NB4 (cell line): ENCODE results near the gene PBX3.

Experiments
- DNase-seq: peaks from one replicate; pipeline ENCODE4 v3.0.0; 2010; ENCODE audit warnings: low read depth
- H3K4me3 ChIP-seq: one replicate; pipeline ENCODE4 v1.5.1; 2011; ENCODE audit warnings: mild to moderate bottlenecking, low read depth, low read length, moderate library complexity
- MYC ChIP-seq: IDR thresholded peaks from 2 replicates; pipeline ENCODE4 v1.6.1; 2011; ENCODE audit warnings: low read depth, low read length
- POLR2A ChIP-seq: IDR thresholded peaks from 2 replicates; pipeline ENCODE4 v1.6.1; 2011; ENCODE audit warnings: mild to moderate bottlenecking; ENCODE audit not compliant: insufficient read length; ENCODE audit errors: extremely low read depth
- TF ChIP-seq, protein P1 (sequence below): IDR thresholded peaks from 2 replicates; pipeline ENCODE4 v1.6.1; 2011; ENCODE audit warnings: low read depth, low read length
- TF ChIP-seq, protein P2 (sequence below): IDR thresholded peaks from one replicate; pipeline ENCODE4 v1.5.1; 2012; ENCODE audit warnings: low read depth, low read length

Gene PBX3

DNA sequence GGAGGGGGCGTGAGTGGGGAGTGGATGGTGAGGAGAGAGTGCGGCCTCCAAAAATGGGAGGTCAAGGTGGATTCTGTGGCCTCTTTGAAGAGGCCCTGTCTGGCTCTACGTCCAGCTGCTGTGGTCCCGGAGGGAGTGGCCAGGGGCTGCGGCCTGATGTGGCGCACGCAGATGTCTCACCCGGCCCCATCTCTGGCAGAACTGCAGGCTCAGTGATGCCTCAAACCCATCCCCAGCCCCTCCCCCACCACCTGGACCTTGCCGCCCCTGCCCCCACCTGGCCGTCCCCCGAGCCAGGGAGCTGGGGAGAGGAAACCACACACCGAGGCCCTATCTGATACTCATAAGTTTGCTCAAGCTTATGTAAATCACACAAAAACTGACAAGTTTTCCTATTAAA lies 267.6 kb downstream of the PBX3 start:
- TF ChIP-seq, protein P1, sequence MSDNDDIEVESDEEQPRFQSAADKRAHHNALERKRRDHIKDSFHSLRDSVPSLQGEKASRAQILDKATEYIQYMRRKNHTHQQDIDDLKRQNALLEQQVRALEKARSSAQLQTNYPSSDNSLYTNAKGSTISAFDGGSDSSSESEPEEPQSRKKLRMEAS: no peak
- TF ChIP-seq, protein P2, sequence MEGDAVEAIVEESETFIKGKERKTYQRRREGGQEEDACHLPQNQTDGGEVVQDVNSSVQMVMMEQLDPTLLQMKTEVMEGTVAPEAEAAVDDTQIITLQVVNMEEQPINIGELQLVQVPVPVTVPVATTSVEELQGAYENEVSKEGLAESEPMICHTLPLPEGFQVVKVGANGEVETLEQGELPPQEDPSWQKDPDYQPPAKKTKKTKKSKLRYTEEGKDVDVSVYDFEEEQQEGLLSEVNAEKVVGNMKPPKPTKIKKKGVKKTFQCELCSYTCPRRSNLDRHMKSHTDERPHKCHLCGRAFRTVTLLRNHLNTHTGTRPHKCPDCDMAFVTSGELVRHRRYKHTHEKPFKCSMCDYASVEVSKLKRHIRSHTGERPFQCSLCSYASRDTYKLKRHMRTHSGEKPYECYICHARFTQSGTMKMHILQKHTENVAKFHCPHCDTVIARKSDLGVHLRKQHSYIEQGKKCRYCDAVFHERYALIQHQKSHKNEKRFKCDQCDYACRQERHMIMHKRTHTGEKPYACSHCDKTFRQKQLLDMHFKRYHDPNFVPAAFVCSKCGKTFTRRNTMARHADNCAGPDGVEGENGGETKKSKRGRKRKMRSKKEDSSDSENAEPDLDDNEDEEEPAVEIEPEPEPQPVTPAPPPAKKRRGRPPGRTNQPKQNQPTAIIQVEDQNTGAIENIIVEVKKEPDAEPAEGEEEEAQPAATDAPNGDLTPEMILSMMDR: no peak
- TF ChIP-seq MYC (no peak), POLR2A (no peak)
- no peak overlapping the region for H3K4me3 ChIP-seq
- DNase-seq: no peak

DNA sequence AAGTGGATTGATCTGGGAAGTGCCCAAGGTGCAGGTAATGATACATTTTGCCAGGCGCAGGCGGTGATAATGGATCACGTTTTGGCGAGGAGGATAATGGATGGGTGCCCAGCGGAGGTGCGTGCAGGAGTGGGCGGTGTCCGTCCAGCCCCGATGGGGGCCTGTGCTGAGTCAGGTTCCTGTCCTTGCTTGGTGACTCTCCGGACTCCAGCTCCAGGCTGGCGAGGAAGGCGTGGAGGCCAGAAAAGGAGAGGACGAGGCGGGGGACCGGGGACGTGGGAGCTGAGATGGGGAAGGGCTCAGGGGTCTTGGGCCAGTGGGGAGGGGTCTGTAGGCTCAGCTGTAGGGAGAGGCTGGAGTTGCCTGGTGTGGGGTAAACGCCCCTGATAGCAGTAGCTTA lies 268.3 kb downstream of the PBX3 start:
- DNase-seq: no peak
- no peak overlapping the region for H3K4me3 ChIP-seq

DNA sequence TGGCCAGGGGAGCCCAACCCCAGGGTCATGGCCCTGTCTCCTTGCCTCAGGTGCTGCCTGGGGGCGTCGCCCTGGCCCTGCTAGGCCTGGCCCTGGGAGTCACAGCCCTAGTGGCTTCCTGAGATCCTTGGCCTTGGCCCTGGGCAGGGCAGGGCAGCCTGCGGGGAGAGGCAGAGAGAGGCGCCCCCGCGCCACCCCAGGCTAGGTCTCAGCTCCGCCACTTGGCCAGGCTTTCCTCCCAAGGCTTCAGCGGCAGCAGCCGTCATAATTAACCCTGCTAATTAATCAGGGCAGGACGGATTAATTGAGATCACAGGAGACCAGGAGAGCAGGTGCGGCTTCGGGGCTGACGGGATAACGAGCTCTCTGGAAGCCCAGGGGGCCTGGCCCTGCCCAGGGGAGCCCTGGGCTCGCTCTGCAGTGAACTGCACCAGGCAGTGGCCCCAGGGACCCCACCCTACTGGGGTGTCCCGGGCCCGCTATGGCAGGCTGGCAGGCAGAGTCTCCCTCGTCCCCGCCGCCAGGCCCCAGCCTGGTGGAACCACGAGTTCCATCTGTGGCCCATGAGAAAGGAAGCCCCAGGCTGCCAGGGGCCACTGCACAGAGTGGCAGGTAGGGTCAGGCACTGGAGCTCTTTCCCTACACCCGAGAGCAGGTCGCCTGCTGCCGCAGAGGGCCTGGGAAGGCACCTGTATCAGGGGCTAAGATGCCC lies 269.6 kb downstream of the PBX3 start:
- TF ChIP-seq MYC: no peak
- no peak for TF ChIP-seq POLR2A
- TF ChIP-seq, protein P2: no peak
- TF ChIP-seq, protein P1: no peak
- H3K4me3 ChIP-seq: no peak overlapping the region
- DNase-seq: no peak

More for the DNA sequence above, 268.3 kb downstream of the PBX3 start:
- TF ChIP-seq, protein P2: no peak
- TF ChIP-seq MYC: no peak
- TF ChIP-seq, protein P1: no peak
- TF ChIP-seq POLR2A: no peak
